Measurements from ENCODE around the gene MYBPH.

The MYBPH gene

GRCh38 chr1:203199816-203200571 is 24.4 kb upstream of the MYBPH start:
- no peak for DNase-seq

GRCh38 chr1:203199481-203199815 is 23.8 kb upstream of the MYBPH start:
- DNase-seq: no peak

GRCh38 chr1:203199002-203199401 is 23.4 kb upstream of the MYBPH start:
- no peak for DNase-seq

- no peak for DNase-seq
Measured at GRCh38 chr1:203197625-203198024, 22.0 kb upstream of the MYBPH start.

DNA sequence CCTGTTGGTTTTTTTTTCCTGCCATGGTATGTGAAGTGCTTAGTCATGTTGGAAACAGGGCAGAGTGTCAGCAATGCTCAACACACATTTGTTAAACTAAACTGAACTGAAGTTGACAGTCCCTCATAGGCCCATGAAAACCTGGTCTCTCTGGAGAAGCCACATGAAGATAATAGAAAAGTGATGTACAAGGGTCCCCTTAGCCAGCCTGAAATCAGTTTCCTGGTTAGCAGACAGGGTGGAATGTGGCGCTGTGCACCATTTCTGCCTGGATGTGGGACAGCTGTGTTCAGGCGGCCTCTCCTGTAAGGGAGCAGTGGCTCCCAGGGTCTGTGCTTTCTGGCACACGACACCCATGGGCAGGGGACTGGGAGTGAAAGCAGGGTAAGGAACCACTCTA is 20.7 kb upstream of the MYBPH start:
- no peak for DNase-seq

GRCh38 chr1:203190949-203191348 is 15.3 kb upstream of the MYBPH start:
- DNase-seq: no peak

- DNase-seq: no peak
Measured at GRCh38 chr1:203189951-203190352, 14.3 kb upstream of the MYBPH start.

DNA sequence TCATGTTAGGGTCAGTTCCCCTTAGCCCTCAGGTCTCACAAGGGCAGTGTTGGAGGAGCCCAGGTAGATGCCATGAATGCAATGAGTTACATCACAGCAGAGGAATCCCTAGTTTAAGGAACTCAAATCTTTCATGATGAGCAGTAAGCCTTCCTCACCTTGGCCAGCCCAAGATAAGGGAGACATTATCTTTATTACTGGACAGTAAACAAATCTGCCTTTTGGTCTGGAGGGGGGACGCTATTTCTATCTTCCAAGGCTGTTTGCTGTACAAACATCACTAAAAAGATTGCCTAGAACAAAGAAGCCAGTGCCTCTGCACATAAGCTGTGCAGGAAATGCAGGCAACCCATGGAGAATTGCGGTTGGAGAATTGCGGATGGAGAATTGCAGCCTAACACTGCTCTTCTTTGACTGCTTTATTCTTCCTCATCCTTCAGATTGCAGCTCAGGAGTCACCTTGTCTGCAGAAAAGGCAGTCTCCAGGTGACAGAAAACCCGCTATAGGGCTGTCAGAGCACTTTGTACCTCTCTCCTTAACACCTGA is 13.1 kb upstream of the MYBPH start:
- DNase-seq: no peak

GRCh38 chr1:203187689-203188264 is 12.2 kb upstream of the MYBPH start:
- no peak for DNase-seq

DNA sequence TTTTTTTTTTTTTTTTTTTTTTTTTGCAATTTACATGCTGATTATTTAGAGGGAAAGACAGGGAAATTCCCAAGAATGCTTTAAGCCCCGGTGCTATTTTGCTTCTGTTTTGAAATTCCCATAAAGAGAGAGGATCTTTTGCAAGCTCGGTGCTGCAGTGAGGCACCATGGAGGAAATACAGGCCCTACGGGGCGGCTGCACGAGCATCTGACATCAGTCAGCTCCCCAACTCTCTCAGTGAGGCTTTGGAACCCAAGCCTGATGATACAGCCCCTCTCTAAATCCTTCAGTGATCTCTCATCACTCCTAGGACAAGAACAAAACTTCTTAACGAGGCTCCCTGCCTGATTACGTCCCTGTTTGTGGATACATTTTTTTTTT is 11.7 kb upstream of the MYBPH start:
- DNase-seq: no peak

DNA sequence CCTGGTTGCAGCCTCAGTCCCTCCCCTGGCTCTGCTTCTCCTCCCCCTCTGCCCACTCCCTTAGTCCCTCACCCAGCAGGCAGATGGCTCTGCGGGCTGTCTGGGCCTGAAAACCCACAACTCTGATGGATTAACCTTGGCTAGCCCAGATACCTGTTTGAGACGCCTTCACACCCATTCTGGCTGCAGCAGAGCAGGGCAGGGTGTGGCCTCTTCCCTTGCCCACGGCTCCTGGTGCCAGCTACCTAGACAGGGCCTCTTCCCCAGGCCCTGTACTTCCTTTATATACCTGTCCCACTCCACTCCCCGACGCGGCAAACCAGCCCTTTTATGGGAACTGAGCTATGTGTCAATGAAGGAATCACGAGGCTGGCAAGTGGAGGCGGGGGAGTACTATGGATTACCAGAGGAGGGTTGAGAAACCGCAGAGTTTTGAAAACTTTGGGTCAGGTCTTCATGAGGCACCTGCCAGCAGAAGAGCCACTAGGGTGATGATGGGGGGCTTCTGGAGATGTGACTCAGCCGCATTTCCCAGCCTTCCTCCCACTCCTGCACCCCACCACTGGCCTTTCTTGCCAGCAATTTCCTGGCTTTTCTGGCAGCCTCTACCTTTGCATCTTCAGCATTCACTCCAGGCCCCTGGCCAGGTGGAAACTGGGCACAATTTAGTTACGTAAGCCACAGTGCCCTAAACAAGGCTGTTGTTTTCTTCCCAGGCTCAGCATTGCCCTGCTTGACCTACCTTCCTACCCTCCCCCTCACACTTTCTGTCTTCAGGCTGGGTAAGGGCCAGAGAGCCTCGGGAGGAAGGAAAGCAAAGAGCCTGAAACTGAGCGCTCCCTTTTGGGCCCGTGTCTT is 11.0 kb upstream of the MYBPH start, which contains the start of gene CHI3L1:
TSS of gene CHI3L1 (minus strand) at position 259 of the 858 bp plus-strand sequence. CDS start at position 178, 81 bp downstream.
- no peak for DNase-seq

GRCh38 chr1:203186091-203186445 is 10.4 kb upstream of the MYBPH start:
- DNase-seq: no peak

DNA sequence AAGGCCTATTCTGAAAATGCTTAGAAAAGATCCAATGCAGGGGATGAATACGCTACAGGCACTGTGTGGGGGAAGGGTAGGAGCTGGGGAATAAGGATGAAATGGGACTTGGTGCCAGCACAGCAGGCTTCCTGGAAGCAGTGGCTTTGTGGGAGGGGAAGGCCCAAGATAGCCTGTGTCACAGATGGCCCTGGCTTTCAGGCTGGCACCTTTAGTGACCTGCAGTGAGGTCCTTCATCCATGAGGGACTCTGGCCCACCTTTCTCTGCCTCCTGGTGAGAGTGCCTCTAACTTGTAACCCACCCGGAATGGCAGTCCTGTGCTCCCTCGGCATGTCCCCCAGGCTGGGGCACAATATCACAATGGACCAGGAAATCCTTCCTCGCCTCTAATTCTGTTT is 10.0 kb upstream of the MYBPH start:
- no peak for DNase-seq

DNA sequence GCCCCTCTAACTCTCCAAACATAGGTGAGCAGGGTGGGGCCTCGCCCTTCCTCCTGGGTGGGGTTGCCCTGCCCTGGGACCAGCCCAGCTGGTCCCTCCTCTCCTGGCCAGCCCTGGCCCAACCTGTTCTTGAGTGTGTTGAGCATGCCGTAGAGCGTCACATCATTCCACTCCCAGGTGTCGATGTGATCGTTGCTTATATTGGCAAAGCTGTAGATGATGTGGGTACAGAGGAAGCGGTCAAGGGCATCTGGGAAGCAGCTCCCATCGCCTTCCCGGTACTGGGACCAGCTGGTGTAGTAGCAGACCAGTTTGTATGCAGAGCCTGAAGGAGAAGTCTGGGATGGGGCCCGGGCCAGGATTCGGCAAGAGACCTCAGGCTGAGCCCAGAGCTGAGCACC is 9.4 kb upstream of the MYBPH start:
- no peak for DNase-seq

GRCh38 chr1:203184467-203184866 is 8.8 kb upstream of the MYBPH start:
- DNase-seq: no peak

- no peak for DNase-seq
Measured at GRCh38 chr1:203183828-203184227, 8.2 kb upstream of the MYBPH start.

DNA sequence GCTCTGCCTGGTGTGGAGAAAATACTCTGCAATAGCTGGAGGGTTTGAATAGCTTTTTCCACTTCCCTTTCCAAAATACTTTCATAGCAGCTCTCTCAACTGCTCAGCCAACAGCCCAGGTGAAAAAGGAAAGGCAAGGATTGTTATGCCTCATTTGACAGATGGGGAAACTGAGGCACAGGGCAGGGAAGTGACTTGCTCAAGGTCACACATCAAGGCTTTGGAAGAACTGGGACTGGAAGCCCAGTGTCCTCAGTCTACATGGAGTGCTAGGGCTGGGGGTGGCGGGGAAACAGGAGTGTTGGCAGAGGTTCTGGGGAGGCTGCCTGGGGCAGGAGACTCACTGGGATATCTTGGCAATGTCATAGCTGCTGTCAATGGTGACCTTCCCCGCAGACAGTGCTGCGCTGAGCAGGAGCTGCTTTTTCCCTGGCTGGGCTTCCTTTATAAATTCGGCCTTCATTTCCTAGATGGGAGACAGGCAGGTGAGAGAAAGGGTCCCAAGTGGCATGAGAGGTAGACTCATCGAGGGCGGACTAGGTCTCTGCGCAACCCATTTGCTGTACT is 6.8 kb upstream of the MYBPH start:
- no peak for DNase-seq

GRCh38 chr1:203181586-203182386 is 6.2 kb upstream of the MYBPH start:
- no peak for DNase-seq

DNA sequence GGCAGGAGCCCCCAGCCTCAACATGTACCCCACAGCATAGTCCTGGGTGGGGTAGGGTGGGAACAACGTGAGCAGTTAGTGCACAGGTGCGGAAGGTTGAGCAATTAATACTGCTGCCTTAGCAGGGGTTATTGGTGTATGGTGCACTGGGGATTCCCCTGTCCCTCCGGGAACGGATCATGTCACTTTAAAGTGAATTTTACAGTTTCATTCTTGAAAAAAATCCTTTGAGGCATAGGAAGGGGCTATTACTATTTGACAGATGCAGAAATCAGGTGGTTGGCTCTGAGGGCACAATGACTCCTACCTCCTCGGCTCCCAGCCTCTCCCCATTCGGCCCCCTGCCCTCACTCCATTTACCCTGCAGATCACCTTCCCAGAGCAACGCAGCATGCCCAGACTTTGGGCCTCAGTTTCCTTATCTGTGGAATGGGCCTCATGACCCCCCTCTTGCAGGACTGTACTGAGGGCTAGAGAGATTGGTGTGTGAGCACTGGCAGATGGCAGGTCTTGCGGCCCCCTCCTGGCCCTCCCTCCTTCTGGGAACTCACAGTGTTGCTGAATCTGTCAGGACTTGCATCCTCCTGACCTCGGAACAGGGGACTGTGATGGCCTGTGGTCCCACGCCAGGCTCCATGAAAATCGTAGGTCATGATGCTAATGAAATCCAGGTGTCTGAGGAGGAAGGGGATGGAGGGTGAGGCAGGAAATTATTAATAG is 5.1 kb upstream of the MYBPH start:
- no peak for DNase-seq

DNA sequence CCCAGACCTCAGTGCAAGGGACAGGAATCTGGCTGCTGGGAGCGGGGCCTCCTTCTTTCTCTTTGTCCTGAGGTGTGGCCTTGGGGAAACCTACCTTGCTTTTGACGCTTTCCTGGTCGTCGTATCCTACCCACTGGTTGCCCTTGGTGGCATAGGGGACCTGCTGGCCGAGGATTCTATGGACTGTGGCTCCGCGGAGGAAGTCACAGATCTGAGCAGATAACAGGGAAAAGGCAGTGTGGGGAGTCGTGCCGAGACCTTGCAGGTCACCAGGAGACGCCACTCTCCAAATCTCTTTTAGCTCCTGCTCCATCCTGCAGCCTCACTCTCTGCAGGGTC is 4.0 kb upstream of the MYBPH start:
- DNase-seq: no peak

DNA sequence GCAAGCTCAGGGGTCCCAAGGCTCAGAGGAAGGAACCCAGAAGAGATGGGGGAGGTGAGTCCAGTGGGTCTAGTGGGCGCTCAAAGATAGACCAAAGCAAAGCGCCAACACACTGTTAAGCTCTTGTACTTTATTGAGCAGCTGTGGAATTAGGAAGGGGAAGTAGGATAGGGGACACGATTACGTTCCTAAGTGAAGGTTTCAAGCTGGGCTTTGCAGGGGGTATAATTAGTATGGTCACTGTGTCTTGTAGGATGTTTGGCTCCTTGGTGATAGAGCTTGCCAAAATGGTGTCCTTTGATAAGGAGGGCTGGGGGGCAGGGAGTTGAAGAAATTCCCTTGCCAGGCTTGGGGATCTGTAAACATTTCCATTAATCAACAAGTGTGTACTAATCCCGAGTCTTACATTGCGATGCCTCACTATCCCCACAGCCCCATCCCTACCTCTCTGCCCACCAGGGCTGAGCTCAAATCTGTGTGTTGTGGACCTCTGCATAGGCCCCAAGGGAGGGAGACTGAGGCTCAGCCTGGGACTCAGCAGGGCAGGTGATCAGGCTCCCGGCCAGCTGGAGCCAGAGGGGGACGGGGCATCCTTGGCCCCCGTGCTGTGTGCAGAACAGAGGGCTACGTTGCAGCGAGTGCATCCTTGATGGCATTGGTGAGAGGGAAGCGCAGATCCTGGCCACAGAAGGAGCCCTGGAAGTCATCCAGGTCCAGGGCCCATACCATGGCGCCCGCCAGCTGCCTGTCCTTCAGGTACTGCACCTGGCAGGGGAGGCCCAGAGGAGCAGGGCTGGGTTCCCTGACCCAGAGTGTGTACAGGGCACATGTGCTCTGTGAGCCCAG is 3.4 kb upstream of the MYBPH start:
- DNase-seq: no peak
